K562 (cell line): Measurements from ENCODE around the gene SLC2A4. TPM values are rescaled to one million over a fixed set of nuclear protein-coding genes. Genes with fewer than 3 reads are reported as not detected.

Experiments used
- ATF6 ChIP-seq: sonication (generic); formaldehyde crosslinking; IDR thresholded peaks from 2 replicates; pipeline ENCODE4 v1.4.0; 2020; ENCODE audit warnings: mild to moderate bottlenecking, missing genetic modification reagents
- BHLHE40 ChIP-seq: IDR thresholded peaks from 2 replicates; pipeline ENCODE4 v1.6.1; 2011; ENCODE audit warnings: low read length, improper control_type of control experiment
- CBX3 ChIP-seq, 2 experiments: IDR thresholded peaks; 1 replicate in 1 of 2; 2 replicates in 1 of 2; pipeline ENCODE4 v1.6.1; 2012; ENCODE audit warnings: inconsistent platforms in 2 of 2, low read length in 2 of 2, borderline replicate concordance in 1 of 2, control low read depth in 1 of 2
- CGGBP1 ChIP-seq: fragments of 250-450 bp; sonication (Bioruptor Pico); IDR thresholded peaks from 2 replicates; pipeline ENCODE4 v1.9.0; 2021; ENCODE audit warnings: mild to moderate bottlenecking
- ESRRA ChIP-seq: fragments of 450-650 bp; IDR thresholded peaks from 2 replicates; pipeline ENCODE4 v1.6.1; 2014; ENCODE audit warnings: low read depth, mild to moderate bottlenecking, moderate library complexity, borderline replicate concordance
- LEF1 ChIP-seq: fragments of 450-650 bp; IDR thresholded peaks from 2 replicates; pipeline ENCODE4 v1.6.1; 2016; ENCODE audit warnings: mild to moderate bottlenecking
- MTA3 ChIP-seq: fragments of 450-650 bp; formaldehyde crosslinking; IDR thresholded peaks from 2 replicates; pipeline ENCODE4 v1.6.1; 2017; ENCODE audit warnings: mild to moderate bottlenecking, borderline replicate concordance
- SIN3A ChIP-seq, 2 experiments: fragments of 150-350 bp in 1 of 2; IDR thresholded peaks; 2 replicates each; pipeline ENCODE4 v1.6.1; 2011 to 2016; ENCODE audit warnings: borderline replicate concordance in 2 of 2, low read depth in 2 of 2, low read length in 2 of 2, mild to moderate bottlenecking in 2 of 2, moderate library complexity in 2 of 2; ENCODE audit not compliant: control insufficient read depth in 1 of 2
- TFAM ChIP-seq: fragments of 250-450 bp; sonication (Bioruptor Pico); conservative IDR thresholded peaks from 2 replicates; pipeline ENCODE4 v1.5.0; 2021; ENCODE audit warnings: mild to moderate bottlenecking, moderate library complexity
- ZNF133 ChIP-seq: fragments of 250-450 bp; sonication (Bioruptor Pico); IDR thresholded peaks from 2 replicates; pipeline ENCODE4 v1.4.0; 2020; ENCODE audit warnings: mild to moderate bottlenecking
- ZNF318 ChIP-seq, 2 experiments: fragments of 450-650 bp; IDR thresholded peaks; 2 replicates each; pipeline ENCODE4 v1.6.1; 2016; ENCODE audit warnings: mild to moderate bottlenecking in 2 of 2, borderline replicate concordance in 1 of 2, low read depth in 1 of 2, moderate library complexity in 1 of 2
- ZNF408 ChIP-seq: fragments of 250-450 bp; sonication (Bioruptor Pico); IDR thresholded peaks from 2 replicates; pipeline ENCODE4 v1.4.0; 2020; ENCODE audit warnings: low read depth, mild to moderate bottlenecking, moderate library complexity
- ZNF41 ChIP-seq: fragments of 250-450 bp; sonication (Bioruptor Pico); conservative IDR thresholded peaks from 2 replicates; pipeline ENCODE4 v1.4.0; 2020; ENCODE audit warnings: mild to moderate bottlenecking
- ZNF444 ChIP-seq: fragments of 250-450 bp; sonication (Bioruptor Pico); IDR thresholded peaks from 2 replicates; pipeline ENCODE4 v1.4.0; 2020; ENCODE audit warnings: mild to moderate bottlenecking, moderate library complexity
- polyA plus RNA-seq, 8 experiments: library from polyadenylated mRNA; depleted of rRNA in 4 of 8; stranded (reverse) in 5 of 8; unstranded in 3 of 8; fragments of >200 nt; fragmentation: Nextera tagmentation in 2 of 8; fragmentation: Illumina TruSeq in 1 of 8; extraction: Ambion mirVana in 2 of 8; extraction: Trizol in 1 of 8; gene quantifications; 2 replicates each; pipeline versions ENCODE4 v1.2.1 to v1.2.3, GENCODE V29; 2011 to 2014; ENCODE audit warnings: inconsistent platforms in 1 of 8, missing spikeins in 1 of 8
- total RNA-seq, 7 experiments: library from RNA; depleted of rRNA in 6 of 7; stranded (reverse); fragments of >200 nt in 6 of 7; fragmentation: Illumina TruSeq in 2 of 7; extraction: Trizol in 2 of 7; gene quantifications; 2 replicates each; pipeline versions ENCODE4 v1.2.1 to v1.2.3, GENCODE V29; 2011 to 2021; ENCODE audit warnings: low replicate concordance in 1 of 7

Gene SLC2A4
- total and polyA plus RNA-seq, 9 of the 15 experiments (the other 6 are each of a cell fraction or from before 2014, with no cell fraction given): 0.74 to 3.5 (median 1.6) TPM

DNA sequence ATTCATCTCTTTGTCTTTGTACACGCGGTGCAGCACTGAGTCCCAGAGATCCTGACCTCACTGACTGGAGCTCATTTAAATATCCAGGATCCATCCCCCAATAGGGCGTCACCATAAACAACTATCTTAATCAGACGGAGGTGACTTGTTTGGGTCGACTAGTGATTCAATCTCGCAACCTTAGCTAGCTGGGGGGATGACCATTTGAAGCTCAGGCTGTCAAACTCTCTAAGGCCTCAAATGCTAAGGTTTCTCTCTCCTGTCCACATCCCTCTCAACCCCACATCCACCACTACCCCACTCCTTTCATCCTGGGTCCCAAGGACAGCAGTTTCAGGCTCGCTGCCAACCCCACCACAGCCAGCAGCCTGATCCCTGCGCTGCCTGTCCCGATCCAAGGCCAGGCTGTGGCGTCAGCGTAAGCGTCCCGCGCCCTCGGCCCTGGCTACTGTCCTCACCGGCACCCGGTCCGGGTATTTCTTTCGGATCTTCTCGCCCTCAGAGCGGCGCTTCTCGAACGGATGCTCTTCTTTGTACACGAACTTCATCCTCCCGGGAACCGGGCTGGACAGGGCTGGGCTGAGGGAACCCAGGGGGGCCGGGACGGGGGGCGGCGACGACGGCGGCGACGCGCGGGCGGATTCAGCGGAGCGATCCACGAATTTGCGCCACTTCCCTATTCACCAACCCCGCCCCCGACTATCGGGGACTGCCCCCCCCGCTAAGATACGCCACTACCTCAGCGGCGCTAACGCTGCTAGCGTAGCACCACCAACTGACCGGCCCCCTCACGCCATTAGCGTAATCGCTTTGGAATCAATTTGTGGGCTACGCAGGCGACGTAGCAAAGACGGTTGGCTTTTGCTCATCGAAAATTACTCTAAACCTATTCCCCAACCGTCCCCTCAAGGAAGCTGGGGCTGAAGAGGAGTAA, 39.5 kb upstream of the SLC2A4 start, which contains the start of gene GABARAP (continued):
- TF ChIP-seq ZNF318 (IDR thresholded peaks at IDR 0.05; ENCODE audit: borderline replicate concordance in 1 of 2, low read depth in 1 of 2) (no peak), ZNF133 (CRISPR knock-in tag) (no peak), TFAM (CRISPR knock-in tag) (no peak), CBX3 (IDR thresholded peaks at IDR 0.05; ENCODE audit: borderline replicate concordance in 1 of 2, low read length in 2 of 2) (no peak), ESRRA (no peak), CGGBP1 (CRISPR knock-in tag) (no peak), ATF6 (CRISPR knock-in tag) (no peak), SIN3A (IDR thresholded peaks at IDR 0.05; ENCODE audit: borderline replicate concordance in 2 of 2, control insufficient read depth in 1 of 2, low read depth in 2 of 2, low read length in 2 of 2) (peak in 1 of 2 experiments; percentile 61; a peak in 1 of 4 replicates), ZNF444 (CRISPR knock-in tag) (no peak), LEF1 (no peak), ZNF41 (CRISPR knock-in tag) (no peak), ZNF408 (CRISPR knock-in tag) (no peak), MTA3 (peak; percentile 74; the same call in 1 of the 2 replicates), BHLHE40 (0 out of 2 replicates have a peak, but pooled peaks have one; percentile 8)
